GM19324 (cell line): ENCODE results near the gene MZB1.
"Not testable (repeated sequence)": the region's sequence is repeated elsewhere in the genome, so short reads cannot be mapped to it uniquely, and the experiment has no call there.

Source experiments
- ATAC-seq: cut with Tn5 transposase; IDR thresholded peaks from one replicate; pipeline ENCODE4 v1.9.1; 2021; ENCODE audit warnings: mild to moderate bottlenecking, moderate library complexity; ENCODE audit not compliant: unreplicated experiment, low FRiP score

The MZB1 gene

DNA sequence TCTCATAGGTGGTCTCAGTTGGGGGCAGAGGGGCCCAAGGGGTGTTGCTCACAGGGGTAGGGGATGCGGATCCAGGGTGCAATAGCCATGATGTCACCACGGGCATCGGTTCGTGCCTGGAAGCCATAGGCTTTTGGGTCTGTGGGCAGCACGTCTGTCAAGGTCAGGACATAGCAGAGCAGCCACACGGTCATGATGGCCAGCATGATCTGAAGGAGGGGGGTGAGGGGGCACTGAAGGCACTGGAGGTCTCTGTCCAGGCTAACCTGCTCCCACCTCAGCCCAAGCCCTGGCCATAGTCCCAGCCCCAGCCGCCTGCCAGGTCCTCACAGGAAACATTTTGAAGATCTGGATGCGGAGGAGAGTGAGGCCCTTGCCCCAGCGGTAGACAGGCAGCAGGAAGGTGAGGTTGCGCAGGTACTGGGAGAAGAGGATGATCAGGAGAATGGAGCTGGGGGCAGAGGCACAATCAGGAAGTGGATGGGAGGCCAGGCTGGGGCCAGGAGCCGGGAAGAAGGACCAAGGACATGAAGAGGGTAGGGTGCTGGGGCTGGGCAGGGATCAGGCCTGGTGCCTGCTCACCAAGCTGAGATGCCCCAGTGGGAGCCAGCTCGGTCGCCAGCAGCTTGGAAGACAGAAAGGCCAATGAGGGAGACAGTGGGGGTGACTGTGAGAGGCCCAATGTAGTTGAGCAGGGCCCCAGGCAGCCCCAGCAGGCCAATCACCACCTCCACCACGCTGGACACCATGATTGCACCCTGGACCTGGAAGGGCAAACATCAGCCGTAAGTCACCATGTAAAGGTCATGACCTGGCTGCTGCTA is 9.9 kb downstream of the MZB1 start:
- no peak for ATAC-seq

DNA sequence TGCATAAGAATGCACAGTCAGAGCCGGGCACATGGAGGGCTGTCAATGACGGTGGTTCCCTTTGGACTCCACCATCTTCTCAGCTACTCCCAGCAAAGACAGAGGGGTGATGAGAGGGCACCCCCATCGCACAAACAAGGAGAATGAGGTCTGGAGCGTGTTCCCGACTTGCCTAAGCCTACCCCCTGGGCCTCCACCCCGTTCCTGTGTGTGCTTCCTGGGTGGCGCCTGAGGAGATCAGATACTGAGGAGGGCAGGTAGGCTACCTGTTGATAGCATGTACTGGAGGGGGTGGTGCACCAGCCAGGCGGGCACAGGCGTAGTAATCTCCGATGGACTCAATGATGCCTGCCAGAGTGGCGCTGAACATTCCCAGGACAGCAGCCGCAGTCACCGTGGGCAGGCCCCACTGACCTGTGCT is 10.8 kb downstream of the MZB1 start:
- ATAC-seq = no peak

DNA sequence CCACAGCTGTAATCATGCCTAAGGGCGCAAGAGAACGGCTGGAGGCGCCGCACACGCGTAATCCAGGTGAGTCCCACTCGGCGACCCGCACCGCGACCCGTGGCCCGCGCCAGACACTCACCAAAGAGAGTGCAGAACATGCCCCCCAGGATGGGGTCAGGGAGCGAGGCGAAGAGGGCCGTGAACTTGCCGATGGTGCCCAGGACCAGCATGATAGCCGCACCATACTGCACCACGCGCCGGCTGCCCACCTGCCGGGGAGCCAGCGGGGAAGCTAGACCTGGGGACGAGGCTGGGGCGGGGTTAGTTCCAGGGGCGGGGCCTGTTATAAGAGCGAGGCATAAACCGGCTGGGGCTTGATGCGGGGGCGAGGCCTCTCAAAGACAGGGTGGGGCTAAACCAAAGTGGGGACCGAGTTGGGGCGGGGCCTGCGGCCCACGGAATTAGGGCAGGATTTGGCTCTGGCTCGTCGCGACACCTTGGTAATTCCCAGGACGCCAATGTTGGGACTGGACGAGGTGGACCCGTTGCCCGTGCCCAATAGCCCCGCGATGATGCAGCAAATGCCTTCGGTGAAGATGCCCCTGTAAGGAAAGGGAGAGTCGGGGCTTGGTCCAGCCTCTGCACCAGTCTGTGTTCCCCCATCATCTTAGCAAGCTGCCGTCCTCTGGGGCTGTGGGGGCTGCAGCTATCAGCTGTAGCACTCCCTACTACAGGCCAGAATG is 11.4 kb downstream of the MZB1 start:
- no peak for ATAC-seq

DNA sequence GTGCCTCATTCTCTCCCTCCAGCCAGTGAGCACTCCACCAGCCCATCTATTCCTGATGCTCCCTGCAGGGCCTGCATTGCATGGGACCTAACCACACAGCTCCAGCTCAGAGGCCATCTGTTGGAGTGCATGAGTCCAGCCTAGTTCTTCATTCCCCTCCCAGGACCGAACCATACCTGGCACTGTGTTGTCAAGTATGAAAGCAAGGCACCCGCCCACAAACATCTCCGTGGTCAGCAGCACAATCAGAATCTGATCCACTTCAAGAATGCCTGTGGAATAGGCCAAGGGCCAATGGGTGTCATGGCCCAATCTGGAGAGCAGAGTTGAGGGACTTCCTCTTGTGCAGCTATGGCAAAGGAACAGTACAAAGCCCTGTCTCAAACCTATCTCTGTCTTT is 12.5 kb downstream of the MZB1 start:
- no peak for ATAC-seq

DNA sequence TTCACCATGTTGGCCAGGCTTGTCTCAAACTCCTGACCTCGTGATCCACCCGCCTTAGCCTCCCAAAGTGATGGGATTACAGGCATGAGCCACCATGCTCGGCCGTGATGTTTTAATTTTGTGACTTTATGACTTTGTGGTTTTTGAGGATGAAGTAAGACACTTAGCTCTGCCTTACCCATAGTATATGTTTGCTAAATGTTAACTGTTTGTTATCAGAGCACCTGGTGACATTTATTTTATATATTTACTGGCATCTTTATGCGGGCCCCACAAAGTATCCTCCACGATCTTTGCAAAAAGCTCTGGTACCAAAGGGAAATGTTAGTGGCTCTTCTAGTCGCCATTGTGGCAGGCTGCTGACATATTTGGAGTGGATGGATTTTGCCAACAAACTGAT is 13.3 kb downstream of the MZB1 start:
- ATAC-seq = no peak

DNA sequence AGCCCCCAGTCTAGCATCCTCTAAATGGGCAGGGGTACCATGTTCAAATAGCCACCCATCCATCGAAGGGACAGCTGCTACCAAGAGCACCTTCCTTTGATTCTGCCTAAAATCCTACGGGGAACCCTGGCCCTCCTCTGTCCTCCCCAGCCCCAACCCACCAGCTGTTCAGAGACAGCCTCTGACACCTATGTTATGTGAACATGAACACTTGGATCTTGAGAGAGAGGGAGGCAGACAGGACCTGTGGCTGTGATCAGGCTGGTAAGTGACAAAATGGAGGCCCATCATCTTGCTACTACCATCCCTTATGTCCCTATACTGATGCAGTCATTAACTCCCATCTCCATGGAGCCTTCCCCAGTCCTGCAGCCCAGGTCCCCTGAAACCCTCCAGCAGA is 14.8 kb downstream of the MZB1 start:
- no peak for ATAC-seq

DNA sequence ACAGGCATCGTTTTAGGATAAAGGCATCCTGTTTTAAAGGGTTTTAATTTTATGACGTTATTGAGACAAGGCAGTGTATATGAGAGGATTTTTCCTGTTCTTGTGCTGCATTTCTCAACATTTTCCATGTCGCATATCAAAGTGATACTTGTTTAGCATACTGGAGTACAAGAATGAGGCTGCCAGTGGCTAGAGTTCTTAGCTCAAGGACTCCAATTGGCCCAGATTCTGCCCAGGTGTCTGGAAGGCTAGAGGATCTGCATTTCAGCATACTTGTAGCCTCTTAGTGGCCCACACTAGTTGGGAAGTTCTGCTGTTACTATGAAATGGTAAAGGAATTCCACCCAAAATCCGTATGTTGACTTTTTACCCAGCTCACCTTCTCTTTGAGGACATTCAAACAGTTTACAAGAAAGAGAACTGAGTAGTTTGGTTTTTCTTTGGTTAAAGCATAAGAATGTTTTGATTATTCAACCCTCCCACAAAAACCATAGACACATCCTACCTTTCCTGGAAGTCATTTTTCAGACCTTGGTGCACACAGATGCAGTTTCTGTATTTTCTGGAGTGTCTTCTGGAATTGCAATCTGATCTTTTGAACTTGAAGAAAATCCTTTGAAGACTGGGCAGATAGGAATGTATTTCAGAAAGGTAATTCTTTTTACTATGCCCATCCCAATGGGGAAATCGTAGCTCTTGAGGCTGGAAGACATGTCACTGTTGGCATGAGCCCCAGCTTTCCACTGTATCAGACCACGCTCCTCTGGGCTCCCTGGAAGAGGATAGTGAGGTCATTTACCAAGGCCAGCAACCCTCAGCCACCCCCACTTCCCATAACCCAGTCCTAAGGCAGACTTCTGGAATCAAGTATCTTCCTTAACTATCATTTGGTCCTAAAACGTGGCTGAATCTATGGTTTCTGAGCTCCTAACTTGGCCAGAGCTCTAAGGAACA is 18.0 kb downstream of the MZB1 start:
- no peak for ATAC-seq

DNA sequence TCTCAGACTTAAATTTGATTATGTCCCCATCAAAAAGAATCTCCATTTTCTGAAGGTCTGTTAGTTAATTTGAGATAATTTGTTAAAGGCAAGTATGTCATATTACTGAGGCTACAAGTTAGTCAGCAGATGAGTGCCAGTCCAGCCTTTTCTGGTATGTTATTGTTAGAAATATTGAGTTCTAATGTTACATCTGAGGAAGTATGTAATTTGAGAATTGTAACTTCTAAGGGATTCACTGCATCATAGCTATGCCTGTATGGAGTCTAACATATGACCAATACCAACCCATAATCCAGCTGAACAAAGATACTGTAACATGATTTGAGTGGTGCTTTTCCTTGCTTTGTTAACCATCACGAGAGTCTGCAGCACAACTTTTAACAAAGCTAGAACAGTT is 20.5 kb downstream of the MZB1 start:
- ATAC-seq = no peak

DNA sequence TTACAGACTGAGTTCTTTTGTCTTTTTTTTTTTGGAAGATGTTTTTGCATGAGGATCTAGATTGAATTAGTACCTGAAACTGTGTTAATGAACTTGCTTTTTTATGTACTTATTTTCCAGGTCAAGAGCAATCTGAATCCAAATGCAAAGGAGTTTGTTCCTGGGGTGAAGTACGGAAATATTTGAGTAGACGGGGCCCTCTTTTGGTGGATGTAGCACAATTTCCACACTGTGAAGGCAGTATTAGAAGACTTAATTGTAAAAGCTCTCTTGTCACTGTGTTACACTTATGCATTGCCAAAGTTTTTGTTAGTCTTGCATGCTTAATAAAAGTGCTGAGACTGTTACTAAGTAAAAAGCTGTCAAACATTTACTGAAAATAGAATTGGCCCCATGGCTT is 21.1 kb downstream of the MZB1 start:
- ATAC-seq = no peak

DNA sequence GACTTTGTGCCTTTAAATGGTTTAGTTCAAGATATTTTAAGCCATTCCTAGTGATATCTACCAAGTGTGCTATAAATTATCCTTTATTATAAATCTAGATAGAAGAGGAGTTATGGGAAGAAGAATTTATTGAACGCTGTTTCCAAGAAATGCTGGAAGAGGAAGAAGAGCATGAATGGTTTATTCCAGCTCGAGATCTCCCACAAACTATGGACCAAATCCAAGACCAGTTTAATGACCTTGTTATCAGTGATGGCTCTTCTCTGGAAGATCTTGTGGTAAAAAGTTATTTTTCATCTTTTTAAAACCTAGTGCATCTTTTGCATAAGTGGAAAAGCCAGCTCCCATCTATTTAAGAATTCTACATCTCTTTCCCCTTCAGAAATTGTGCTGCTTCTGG is 25.2 kb downstream of the MZB1 start:
- no peak for ATAC-seq

DNA sequence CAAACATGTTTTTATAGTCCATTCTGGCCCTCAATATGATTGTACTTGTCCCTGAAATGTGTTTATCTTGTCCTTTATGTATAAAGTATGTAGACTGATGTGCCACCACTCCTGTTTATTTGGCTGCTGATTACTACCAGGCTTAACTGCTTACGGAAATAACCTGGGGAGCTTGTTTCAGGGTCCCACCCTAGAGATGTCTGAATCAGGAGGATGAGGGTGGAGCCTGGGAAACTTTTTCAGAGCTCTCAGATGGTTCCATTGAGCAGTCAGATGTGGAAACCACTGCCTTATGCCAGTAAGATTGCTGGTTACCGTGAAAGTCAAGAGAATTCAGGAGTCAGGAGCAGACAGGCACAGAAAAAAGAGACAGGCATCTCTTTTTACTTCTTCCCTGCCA is 25.8 kb downstream of the MZB1 start:
- no peak for ATAC-seq

DNA sequence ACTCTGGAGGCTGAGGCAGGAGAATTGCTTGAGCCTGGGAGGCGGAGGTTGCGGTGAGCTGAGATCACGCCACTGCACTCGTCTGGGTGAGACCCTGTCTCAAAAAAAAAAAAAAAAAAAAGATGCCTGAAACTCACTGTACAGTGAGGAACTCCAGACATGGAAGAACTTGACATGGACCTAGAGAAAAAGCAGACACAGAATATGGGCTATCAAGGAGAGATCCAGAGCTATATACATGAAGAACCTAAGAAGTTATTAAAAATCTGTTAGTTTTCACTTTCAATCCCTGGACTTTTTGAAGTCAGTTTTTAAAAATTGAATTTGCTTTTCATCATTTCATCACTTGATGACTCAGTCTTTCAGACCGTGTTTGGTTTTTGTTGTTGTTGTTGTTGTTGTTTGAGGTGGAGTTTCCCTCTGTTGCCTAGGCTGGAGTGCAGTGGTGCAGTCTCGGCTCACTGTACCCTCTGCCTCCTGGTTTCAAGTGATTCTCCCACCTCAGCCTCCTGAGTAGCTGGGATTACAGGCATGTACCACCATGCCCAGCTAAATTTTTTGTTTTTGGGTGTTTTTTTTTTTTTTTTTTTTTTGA is 27.8 kb downstream of the MZB1 start:
- ATAC-seq = no peak

DNA sequence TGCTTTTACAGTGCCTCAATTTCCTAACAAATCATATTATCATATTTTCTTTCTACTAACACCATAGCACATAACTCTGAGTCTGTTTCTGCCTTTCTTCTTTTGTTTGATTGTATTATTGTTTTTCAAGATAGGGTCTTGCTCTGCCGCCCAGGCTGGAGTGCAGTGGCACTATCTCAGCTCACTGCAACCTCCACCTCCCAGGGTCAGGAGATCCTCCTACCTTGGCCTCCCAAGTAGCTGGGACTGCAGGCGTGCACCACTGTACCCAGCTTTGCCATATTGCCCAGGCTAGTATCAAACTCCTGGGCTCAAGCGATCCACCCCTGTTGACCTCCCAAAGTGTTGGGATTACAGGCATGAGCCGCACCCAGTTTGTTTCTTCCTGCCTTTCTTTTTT is 29.3 kb downstream of the MZB1 start:
- ATAC-seq = no peak

DNA sequence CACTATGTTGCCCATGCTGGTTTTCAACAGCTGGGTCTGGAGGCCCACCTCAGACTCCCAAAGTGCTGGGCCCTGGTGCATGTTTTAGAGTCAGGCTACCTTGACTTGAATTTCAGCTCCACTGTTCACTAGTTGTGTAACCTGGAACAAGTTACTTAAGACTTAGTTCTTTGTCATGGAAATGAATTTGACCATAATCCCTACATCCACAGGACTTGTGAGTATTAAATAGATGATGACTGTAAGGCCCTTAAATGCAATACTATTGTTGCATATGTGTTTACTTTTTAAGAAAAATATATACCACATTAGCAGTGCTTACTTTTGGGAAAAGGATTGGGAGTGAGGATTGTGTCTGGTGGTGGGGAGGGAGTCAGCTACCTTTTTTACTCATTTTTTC is 31.6 kb downstream of the MZB1 start:
- no peak for ATAC-seq

DNA sequence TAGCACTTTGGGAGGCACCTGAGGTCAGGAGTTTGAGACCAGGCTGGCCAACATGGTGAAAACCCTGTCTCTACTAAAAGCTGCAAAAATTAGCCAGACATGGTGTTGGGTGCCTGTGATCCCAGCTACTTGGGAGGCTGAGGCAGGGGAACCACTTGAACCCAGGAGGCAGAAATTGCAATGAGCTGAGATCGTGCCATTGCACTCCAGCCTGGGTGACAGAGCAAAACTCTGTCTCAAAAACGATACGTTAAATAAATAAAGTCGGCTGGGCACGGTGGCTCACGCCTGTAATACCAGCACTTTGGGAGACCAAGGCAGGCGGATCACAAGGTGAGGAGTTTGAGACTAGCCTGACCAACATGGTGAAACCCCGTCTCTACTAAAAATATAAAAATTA is 33.8 kb downstream of the MZB1 start:
- not testable (repeated sequence) for ATAC-seq

DNA sequence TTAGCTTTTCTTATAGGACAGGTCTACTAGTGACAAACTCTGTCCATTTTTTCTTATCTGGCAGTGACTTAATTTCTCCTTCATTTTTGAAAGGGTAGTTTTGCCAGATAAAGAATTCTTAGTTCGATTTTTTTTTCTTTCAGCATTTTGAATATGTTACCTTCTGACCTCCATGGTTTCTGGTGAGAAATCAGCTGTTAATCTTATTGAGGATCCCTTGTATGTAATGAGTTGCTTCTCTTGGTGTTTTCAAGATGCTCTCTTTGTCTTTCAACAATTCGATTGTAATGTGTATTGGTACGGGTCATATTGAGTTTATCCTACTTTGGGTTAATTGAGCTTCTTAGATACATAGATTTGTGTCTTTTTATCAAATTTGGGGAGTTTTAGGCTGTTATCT is 35.5 kb downstream of the MZB1 start:
- ATAC-seq = no peak

DNA sequence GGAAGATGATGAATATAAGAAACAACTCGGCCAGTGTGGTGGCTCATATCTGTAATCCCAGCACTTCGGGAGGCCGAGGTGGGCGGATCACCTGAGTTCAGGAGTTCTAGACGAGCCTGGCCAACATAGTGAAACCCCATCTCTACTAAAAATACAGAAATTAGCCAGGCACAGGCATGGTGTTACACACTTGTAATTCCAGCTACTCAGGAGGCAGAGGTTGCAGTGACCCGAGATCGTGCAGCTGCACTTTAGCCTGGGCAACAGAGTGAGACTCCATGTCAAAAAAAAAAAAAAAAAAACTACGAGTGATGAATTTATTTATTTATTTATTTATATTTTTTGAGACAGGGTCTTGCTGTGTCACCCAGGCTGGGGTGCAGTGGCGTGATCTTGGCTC is 41.9 kb downstream of the MZB1 start:
- ATAC-seq = not testable (repeated sequence)

DNA sequence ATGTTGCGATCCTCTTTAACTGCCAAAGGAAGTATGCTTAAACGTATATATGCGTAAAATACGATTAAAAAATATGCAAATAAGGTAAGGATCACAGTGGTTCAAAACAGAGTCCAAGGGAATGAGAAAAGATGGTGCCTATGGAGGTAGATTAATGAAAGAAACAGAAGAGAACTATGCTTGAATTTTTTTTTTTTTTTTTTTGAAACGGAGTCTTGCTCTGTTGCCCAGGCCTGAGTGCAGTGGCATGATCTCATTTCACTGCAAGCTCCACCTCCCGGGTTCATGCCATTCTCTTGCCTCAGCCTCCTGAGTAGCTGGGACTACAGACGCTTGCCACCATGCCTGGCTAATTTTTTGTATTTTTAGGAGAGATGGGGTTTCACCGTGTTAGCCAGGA is 44.3 kb downstream of the MZB1 start:
- not testable (repeated sequence) for ATAC-seq

DNA sequence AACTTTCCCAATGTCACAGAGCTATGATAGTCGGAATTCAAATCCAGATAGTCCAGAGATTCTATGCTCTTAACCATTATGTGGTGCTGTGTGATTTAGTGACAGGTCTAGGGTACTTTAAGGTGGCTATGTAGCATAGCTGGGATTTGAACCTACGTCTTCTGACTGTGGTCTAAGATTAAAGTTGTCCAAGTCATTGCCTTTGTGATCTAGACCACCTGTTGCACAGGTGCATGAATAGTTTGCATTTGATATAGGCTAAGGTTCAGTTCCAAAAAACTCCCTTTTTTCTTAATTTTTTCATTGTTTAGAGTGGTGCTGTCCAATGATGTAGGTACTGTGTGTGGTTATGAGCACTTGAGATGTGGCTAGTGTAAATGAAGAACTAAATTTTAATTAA is 45.5 kb downstream of the MZB1 start:
- ATAC-seq = no peak

DNA sequence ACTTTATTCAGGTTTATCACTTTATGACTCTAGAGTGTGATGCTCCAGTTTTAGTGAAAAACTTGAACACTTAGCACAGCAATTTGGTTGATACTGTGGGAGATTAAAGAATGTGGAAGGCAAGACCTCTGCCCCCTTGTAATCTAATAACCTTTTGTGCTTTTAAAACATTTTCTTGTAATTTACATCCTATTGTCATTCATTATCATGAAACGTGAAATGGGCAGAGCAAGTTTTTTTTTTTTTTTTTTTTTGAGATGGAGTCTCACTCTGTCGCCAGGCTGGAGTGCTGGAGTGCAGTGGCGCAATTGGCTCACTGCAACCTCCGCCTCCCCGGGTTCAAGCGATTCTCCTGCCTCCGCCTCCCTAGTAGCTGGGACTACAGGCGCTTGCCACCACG is 46.2 kb downstream of the MZB1 start:
- ATAC-seq = no peak

DNA sequence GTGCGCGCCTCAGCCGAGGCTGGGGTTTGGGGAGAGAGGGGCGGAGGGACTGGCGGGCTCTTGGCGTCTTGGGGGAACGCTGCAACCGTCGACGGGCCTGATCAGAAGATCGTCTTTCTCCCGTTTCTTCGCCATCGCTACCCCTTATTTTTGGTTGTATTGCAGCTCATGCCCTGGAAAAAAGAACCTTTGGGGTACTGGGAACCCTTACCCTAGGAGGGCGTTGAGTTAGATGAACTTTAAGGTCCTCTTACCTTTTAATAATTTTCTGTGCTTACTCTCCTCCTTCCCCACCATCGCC is 47.3 kb downstream of the MZB1 start:
- ATAC-seq = no peak
